ENCODE results near the gene ASCC3. TPM values are rescaled to one million over a fixed set of nuclear protein-coding genes. Genes with fewer than 3 reads are reported as not detected.

The ASCC3 gene
- total RNA-seq, 2 experiments from 2014 or later, result 28.5 to 47.5 TPM

- Histone ChIP-seq H3K27ac (ENCODE audit: low read depth, low read length, poor library complexity, severe bottlenecking) (peak overlapping the region; percentile 46), H3K79me2 (ENCODE audit: insufficient read depth, low read depth, low read length) (peaks cover 42% of the 10 kb centered on the region), H2AFZ (ENCODE audit: low read length) (peak overlapping the region; percentile 98), H3K36me3 (ENCODE audit: insufficient read depth, low read length) (peaks cover 13% of the 10 kb centered on the region; the same call in 1 of the 2 replicates), H3K4me1 (ENCODE audit: insufficient read depth, low read length, poor library complexity, severe bottlenecking) (peaks cover 23% of the 10 kb centered on the region), H4K20me1 (ENCODE audit: insufficient read depth, low read length) (peaks cover 12% of the 10 kb centered on the region; the same call in 1 of the 2 replicates), H3K4me3 (ENCODE audit: low read depth, low read length, poor library complexity, severe bottlenecking) (peak overlapping the region; percentile 73), H3K9me2 (ENCODE audit: insufficient read depth, low read length) (no peaks in the 10 kb centered on the region), H3K4me2 (ENCODE audit: low read length) (peak overlapping the region; percentile 89), H3K9me3 (ENCODE audit: low read length) (no peaks in the 10 kb centered on the region)
- DNase-seq (ENCODE audit: low spot score), result no peak
- POLR2A ChIA-PET, result interaction anchor here (0.6 to 2.1 kb wide), 7 partner anchors 12 to 128 kb away, joined by 3 to 9 read pairs (median 4); no protein-coding TSS in a partner anchor
- no TSS peak for BruUV-seq (replicated peaks)
- CTCF ChIA-PET (ENCODE audit: unreplicated experiment), result no interaction called here
- no peak for TF ChIP-seq CTCF (conservative IDR thresholded peaks at IDR 0.05; ENCODE audit: low read length)
- TF ChIP-seq EZH2phosphoT487 (IDR thresholded peaks at IDR 0.05; ENCODE audit: borderline replicate concordance, low read depth, low read length), result no peak
- intact Hi-C loops (cut with micrococcal nuclease; ENCODE audit: unreplicated experiment), result loop anchor here (2.0 kb wide), 2 partner anchors 119 to 129 kb away; no protein-coding TSS in a partner anchor
These were observed 545 bp upstream of the ASCC3 start for GRCh38 chr6:100881707-100882040.

DNA sequence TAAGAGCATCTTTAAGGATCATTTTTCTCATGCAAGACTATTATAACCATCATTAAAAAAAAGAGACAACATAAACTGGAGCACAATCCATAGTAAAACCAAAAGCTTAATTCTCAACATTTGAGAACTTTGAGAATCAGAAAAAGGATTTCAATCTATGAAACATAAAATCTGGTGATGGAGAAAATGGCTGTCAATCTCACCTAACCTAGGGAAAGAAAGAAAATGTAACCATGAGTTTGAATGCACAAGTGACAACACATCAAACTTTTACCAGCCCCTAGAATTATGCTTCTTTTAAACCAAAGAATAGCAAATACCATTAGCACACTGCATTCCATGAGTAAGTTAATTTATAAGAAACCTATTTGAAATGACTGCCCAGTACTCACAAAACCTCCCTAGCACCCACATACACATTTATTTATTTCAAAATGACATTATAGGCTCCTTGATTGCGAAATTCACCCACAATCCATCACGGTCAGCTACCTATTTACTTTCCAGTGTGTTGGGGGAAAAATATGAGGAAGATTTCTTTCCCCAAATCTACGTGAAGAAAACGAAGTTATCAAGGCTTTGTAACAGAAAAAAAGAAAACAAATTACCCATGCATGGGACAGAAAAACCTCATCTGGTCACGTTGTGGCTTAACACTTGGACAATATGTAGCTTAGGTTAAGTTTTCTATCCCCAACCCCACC, 828 bp downstream of the ASCC3 start:
- Histone ChIP-seq H2AFZ (ENCODE audit: low read length) (peak overlapping the region; percentile 98; the same call in 1 of the 2 replicates), H3K36me3 (ENCODE audit: insufficient read depth, low read length) (peaks cover 23% of the 10 kb centered on the region), H3K4me1 (ENCODE audit: insufficient read depth, low read length, poor library complexity, severe bottlenecking) (peaks cover 23% of the 10 kb centered on the region), H3K27ac (ENCODE audit: low read depth, low read length, poor library complexity, severe bottlenecking) (peak overlapping the region; percentile 46), H3K9me3 (ENCODE audit: low read length) (no peaks in the 10 kb centered on the region), H3K9me2 (ENCODE audit: insufficient read depth, low read length) (no peaks in the 10 kb centered on the region), H3K4me2 (ENCODE audit: low read length) (peak overlapping the region; percentile 77), H3K4me3 (ENCODE audit: low read depth, low read length, poor library complexity, severe bottlenecking) (peak overlapping the region; percentile 73), H3K79me2 (ENCODE audit: insufficient read depth, low read depth, low read length) (peaks cover 55% of the 10 kb centered on the region), H4K20me1 (ENCODE audit: insufficient read depth, low read length) (peaks cover 12% of the 10 kb centered on the region; the same call in 1 of the 2 replicates)
- TF ChIP-seq EZH2phosphoT487 (IDR thresholded peaks at IDR 0.05; ENCODE audit: borderline replicate concordance, low read depth, low read length) (no peak), CTCF (conservative IDR thresholded peaks at IDR 0.05; ENCODE audit: low read length) (no peak)
- CTCF ChIA-PET (ENCODE audit: unreplicated experiment), result no interaction called here
- POLR2A ChIA-PET, result interaction anchor here (0.6 to 2.5 kb wide), 16 partner anchors 11 to 214 kb away, joined by 3 to 22 read pairs (median 4); no protein-coding TSS in a partner anchor
- DNase-seq (ENCODE audit: low spot score), result no peak
- BruUV-seq (replicated peaks), result no TSS peak
- intact Hi-C loops (cut with micrococcal nuclease; ENCODE audit: unreplicated experiment), result loop anchor here (2.0 kb wide), 2 partner anchors 120 to 130 kb away; no protein-coding TSS in a partner anchor

DNA sequence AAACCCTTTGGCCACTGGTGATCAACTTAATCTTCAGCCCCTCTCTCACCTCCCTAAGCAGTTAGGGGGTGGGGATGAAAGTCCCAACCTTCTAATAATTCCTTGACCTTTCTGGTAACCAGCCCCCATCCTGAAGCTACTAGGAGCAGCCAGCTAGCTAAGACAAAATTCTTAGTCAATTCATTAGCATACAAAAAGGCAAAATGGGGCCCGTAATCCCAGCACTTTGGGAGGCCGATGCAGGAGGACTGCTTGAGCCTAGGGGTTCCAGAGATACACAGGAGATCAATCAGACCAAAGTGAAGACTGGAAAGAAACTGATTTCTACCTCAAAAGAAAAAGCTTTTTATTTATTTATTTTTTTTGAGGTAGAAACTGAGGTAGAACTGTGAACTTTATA, 1.8 kb downstream of the ASCC3 start:
- Histone ChIP-seq H2AFZ (ENCODE audit: low read length) (no peak overlapping the region), H3K27ac (ENCODE audit: low read depth, low read length, poor library complexity, severe bottlenecking) (no peak overlapping the region), H3K4me1 (ENCODE audit: insufficient read depth, low read length, poor library complexity, severe bottlenecking) (peaks cover 23% of the 10 kb centered on the region), H3K9me3 (ENCODE audit: low read length) (no peaks in the 10 kb centered on the region), H4K20me1 (ENCODE audit: insufficient read depth, low read length) (peaks cover 12% of the 10 kb centered on the region; the same call in 1 of the 2 replicates), H3K4me3 (ENCODE audit: low read depth, low read length, poor library complexity, severe bottlenecking) (peak overlapping the region; percentile 73), H3K36me3 (ENCODE audit: insufficient read depth, low read length) (peaks cover 33% of the 10 kb centered on the region), H3K9me2 (ENCODE audit: insufficient read depth, low read length) (no peaks in the 10 kb centered on the region), H3K79me2 (ENCODE audit: insufficient read depth, low read depth, low read length) (peaks cover 60% of the 10 kb centered on the region), H3K4me2 (ENCODE audit: low read length) (peak overlapping the region; percentile 77)
- no TSS peak for BruUV-seq (replicated peaks)
- DNase-seq (ENCODE audit: low spot score), result no peak
- TF ChIP-seq EZH2phosphoT487 (IDR thresholded peaks at IDR 0.05; ENCODE audit: borderline replicate concordance, low read depth, low read length) (no peak), CTCF (conservative IDR thresholded peaks at IDR 0.05; ENCODE audit: low read length) (no peak)
- CTCF ChIA-PET (ENCODE audit: unreplicated experiment), result no interaction called here
- POLR2A ChIA-PET, result interaction anchor here (0.8 to 2.5 kb wide), 9 partner anchors 10 to 132 kb away, joined by 3 to 22 read pairs (median 4); no protein-coding TSS in a partner anchor
- intact Hi-C loops (cut with micrococcal nuclease; ENCODE audit: unreplicated experiment), result no loop called here

All from OCI-LY7 (cell line).